ENCODE results near the gene PRR23E.

PRR23E gene

GRCh38 chr3:127221037-127221436 lies 28.1 kb downstream of the PRR23E start:
- FAIRE-seq = no peak
- DNase-seq (ENCODE audit: insufficient read length, low spot score) = no peak

- no peak for FAIRE-seq
These were observed 28.6 kb downstream of the PRR23E start for GRCh38 chr3:127221446-127222035.

GRCh38 chr3:127222163-127222562 lies 29.2 kb downstream of the PRR23E start:
- DNase-seq (ENCODE audit: insufficient read length, low spot score) (no peak), FAIRE-seq (no peak)

More at GRCh38 chr3:127221446-127222035, 28.6 kb downstream of the PRR23E start:
- DNase-seq (ENCODE audit: insufficient read length, low spot score) = no peak

- no peak for FAIRE-seq
- DNase-seq (ENCODE audit: insufficient read length, low spot score) = no peak
These were observed 29.7 kb downstream of the PRR23E start for GRCh38 chr3:127222664-127223063.

- DNase-seq (ENCODE audit: insufficient read length, low spot score) (no peak), FAIRE-seq (no peak)
These were observed 31.2 kb downstream of the PRR23E start for GRCh38 chr3:127224118-127224517.

- FAIRE-seq (no peak), DNase-seq (ENCODE audit: insufficient read length, low spot score) (no peak)
These were observed 33.5 kb downstream of the PRR23E start for GRCh38 chr3:127226457-127226856.

- FAIRE-seq (no peak), DNase-seq (ENCODE audit: insufficient read length, low spot score) (no peak)
These were observed 34.3 kb downstream of the PRR23E start for GRCh38 chr3:127226946-127227842.

- FAIRE-seq (no peak), DNase-seq (ENCODE audit: insufficient read length, low spot score) (no peak)
These were observed 35.9 kb downstream of the PRR23E start for GRCh38 chr3:127228866-127229265.

GRCh38 chr3:127233371-127233770 lies 40.4 kb downstream of the PRR23E start:
- DNase-seq (ENCODE audit: insufficient read length, low spot score) (no peak), FAIRE-seq (no peak)

- no peak for FAIRE-seq
- DNase-seq (ENCODE audit: insufficient read length, low spot score) = no peak
These were observed 41.8 kb downstream of the PRR23E start for GRCh38 chr3:127234778-127235177.

- DNase-seq (ENCODE audit: insufficient read length, low spot score) (no peak), FAIRE-seq (no peak)
These were observed 42.8 kb downstream of the PRR23E start for GRCh38 chr3:127235706-127236105.

- FAIRE-seq (no peak), DNase-seq (ENCODE audit: insufficient read length, low spot score) (no peak)
These were observed 44.9 kb downstream of the PRR23E start for GRCh38 chr3:127237835-127238234.

- no peak for DNase-seq (ENCODE audit: insufficient read length, low spot score)
- FAIRE-seq = no peak
These were observed 45.7 kb downstream of the PRR23E start for GRCh38 chr3:127238602-127239001.

- FAIRE-seq = no peak
- DNase-seq (ENCODE audit: insufficient read length, low spot score) = no peak
These were observed 54.4 kb downstream of the PRR23E start for GRCh38 chr3:127247292-127247691.

Measured in GM19239 (cell line).